HUES64 (cell line): ENCODE results near the gene GPR152.

Source experiments
- H3K27ac ChIP-seq: 2 replicates; pipeline ENCODE4 v1.7.0; 2013; ENCODE audit warnings: low read depth, low read length, inconsistent platforms
- H3K27me3 ChIP-seq: 2 replicates; pipeline ENCODE4 v1.6.1; 2013; ENCODE audit warnings: mild to moderate bottlenecking, low read length; ENCODE audit not compliant: insufficient read depth
- H3K36me3 ChIP-seq: 2 replicates; pipeline ENCODE4 v1.6.1; 2013; ENCODE audit warnings: mild to moderate bottlenecking, low read length; ENCODE audit not compliant: insufficient read depth
- H3K4me1 ChIP-seq: 2 replicates; pipeline ENCODE4 v1.6.1; 2013; ENCODE audit warnings: mild to moderate bottlenecking, low read length, moderate library complexity; ENCODE audit not compliant: insufficient read depth
- H3K4me3 ChIP-seq: 2 replicates; pipeline ENCODE4 v1.5.1; 2013; ENCODE audit warnings: mild to moderate bottlenecking, low read length, moderate library complexity
- H3K9ac ChIP-seq: 2 replicates; pipeline ENCODE4 v1.6.1; 2013; ENCODE audit warnings: mild to moderate bottlenecking, low read depth, low read length
- H3K9me3 ChIP-seq: 2 replicates; pipeline ENCODE4 v1.6.1; 2013; ENCODE audit warnings: low read depth, low read length; ENCODE audit not compliant: insufficient read depth
- WGBS: fragments of 150-250, 120-280 bp; methylation state at CpG from one replicate; pipeline ENCODE4 v1.1.7; 2013; ENCODE audit warnings: missing lambda C conversion rate; 5-methylcytosine and 5-hydroxymethylcytosine counted together

GPR152 gene

DNA sequence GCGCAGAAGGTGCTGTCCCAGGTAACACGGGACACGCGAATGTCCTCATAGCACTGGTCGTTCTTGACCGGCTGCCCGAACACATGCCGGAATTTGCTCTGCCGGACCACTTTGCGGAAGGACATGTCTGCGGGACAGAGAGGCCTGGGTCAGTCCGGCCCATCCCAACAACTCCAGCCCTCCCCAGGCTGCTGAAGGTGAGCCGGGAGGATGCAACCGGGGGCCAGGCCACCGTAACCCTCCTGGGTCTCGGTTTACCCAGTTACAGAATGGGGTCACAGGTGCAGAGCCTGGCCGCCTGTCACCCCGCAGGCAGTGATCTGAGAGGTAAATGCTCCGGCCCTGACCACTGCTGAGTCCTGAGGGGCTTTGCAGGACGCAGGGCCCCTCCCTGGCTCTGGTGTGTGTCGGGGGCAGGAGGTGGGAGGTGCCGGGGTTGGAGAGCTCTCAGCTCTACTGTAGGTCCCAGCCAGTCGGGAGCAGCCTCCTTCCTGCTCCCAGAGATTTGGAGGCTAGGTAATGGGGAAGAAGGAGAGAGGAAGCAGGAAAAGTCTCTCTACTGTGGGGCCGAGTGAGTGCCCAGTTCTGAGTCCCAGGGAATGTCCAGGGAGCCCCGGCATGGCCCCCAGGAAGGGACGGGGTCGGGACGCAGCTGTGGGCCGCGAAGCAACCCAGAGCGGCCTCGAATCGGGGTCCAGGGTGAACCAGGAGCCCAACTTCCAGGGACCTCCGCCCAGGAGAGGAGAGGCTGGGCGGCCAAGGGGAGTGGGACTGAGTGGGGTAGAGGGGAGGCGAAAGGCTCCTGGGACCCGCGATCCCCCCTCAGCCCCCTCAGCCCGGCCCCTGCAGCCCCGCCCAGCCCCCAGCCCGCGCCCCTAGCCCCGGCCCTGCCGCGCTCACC is 9.8 kb downstream of the GPR152 start:
- 39% methylated on average over 43 of the region's 45 CpGs for WGBS
- Histone ChIP-seq H3K27ac (peak overlapping the region; percentile 77; the same call in 1 of the 2 replicates), H3K4me3 (peak overlapping the region; percentile 86), H3K36me3 (peaks cover 31% of the 10 kb centered on the region), H3K27me3 (no peaks in the 10 kb centered on the region), H3K4me1 (no peaks in the 10 kb centered on the region), H3K9me3 (no peaks in the 10 kb centered on the region), H3K9ac (peak overlapping the region; percentile 78)

- Histone ChIP-seq H3K27me3 (no peaks in the 10 kb centered on the region), H3K9me3 (no peaks in the 10 kb centered on the region), H3K4me3 (no peak overlapping the region), H3K9ac (no peak overlapping the region), H3K36me3 (peaks cover 35% of the 10 kb centered on the region), H3K4me1 (peaks cover under 1% of the 10 kb centered on the region; the same call in 1 of the 2 replicates), H3K27ac (no peak overlapping the region)
- 94% methylated on average over 28 of the region's 28 CpGs for WGBS
Measured at GRCh38 chr11:67441731-67442351, 10.7 kb downstream of the GPR152 start.

- H3K27ac ChIP-seq, result no peak overlapping the region
- H3K4me3 ChIP-seq, result no peak overlapping the region
- peaks cover 35% of the 10 kb centered on the region for H3K36me3 ChIP-seq
- no peak overlapping the region for H3K9ac ChIP-seq
- H3K27me3 ChIP-seq, result no peaks in the 10 kb centered on the region
- no peaks in the 10 kb centered on the region for H3K9me3 ChIP-seq
- H3K4me1 ChIP-seq, result peaks cover 4% of the 10 kb centered on the region; the same call in 1 of the 2 replicates
- WGBS, result 94% methylated on average over 21 of the region's 21 CpGs
Measured at GRCh38 chr11:67441098-67441563, 11.4 kb downstream of the GPR152 start.

- H3K4me3 ChIP-seq, result no peak overlapping the region
- H3K9me3 ChIP-seq, result no peaks in the 10 kb centered on the region
- H3K27ac ChIP-seq, result no peak overlapping the region
- H3K36me3 ChIP-seq, result peaks cover 35% of the 10 kb centered on the region
- no peaks in the 10 kb centered on the region for H3K27me3 ChIP-seq
- H3K9ac ChIP-seq, result no peak overlapping the region
- peaks cover 4% of the 10 kb centered on the region; the same call in 1 of the 2 replicates for H3K4me1 ChIP-seq
- 91% methylated on average over 17 of the region's 17 CpGs for WGBS
Measured at GRCh38 chr11:67440229-67441097, 12.1 kb downstream of the GPR152 start.

DNA sequence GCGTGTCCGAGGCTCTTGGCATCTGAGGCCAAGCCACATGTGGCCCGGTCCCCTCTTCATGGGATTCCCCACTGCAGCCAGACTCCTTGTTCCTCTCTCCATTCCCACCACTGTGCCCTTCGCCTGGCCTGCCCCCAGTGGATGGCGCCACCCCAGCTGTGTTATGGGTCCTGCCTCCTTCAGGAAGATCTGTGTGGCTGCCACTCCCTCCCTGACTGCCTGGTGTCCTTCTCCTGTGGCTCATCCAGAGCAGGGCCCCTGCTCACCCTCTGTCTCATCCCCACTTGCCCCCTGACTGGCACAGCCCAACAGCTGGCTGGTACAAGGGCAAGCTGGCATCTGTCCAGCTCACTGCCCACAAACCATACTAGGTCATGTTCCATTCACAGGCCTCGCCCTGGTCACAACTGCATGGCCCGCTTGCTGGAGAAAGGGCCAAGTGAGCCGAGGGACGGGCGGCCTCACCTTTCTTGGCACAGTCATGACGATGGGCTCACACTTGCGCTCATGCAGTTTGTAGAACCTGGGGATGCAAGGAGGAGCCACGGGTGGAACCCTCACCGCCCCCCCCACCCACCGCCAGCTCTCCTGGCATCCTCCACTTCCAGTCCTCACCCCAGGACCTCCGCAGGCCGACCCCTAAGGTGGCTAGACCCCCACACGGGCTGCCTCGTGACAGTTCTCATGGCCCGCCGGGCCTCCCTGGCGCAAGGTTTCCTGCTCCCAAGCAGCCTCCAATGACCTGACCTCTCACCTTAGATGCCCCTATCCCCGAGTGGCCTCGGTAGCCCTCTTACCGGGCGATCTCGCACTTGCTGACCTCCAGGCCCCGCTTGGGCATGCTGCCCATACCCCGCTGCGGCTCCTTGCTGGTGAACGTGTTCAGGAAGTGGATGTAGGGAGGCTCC is 13.0 kb downstream of the GPR152 start:
- peaks cover 37% of the 10 kb centered on the region for H3K36me3 ChIP-seq
- no peak overlapping the region for H3K9ac ChIP-seq
- 92% methylated on average over 31 of the region's 31 CpGs for WGBS
- no peaks in the 10 kb centered on the region for H3K9me3 ChIP-seq
- H3K4me1 ChIP-seq, result peaks cover 4% of the 10 kb centered on the region; the same call in 1 of the 2 replicates
- H3K4me3 ChIP-seq, result no peak overlapping the region
- no peak overlapping the region; the same call in 1 of the 2 replicates for H3K27ac ChIP-seq
- no peaks in the 10 kb centered on the region for H3K27me3 ChIP-seq

- H3K27me3 ChIP-seq, result no peaks in the 10 kb centered on the region
- WGBS, result 89% methylated on average over 41 of the region's 41 CpGs
- H3K4me1 ChIP-seq, result peaks cover 4% of the 10 kb centered on the region; the same call in 1 of the 2 replicates
- no peaks in the 10 kb centered on the region for H3K9me3 ChIP-seq
- H3K9ac ChIP-seq, result no peak overlapping the region
- H3K36me3 ChIP-seq, result peaks cover 47% of the 10 kb centered on the region
- H3K4me3 ChIP-seq, result no peak overlapping the region
- no peak overlapping the region; the same call in 1 of the 2 replicates for H3K27ac ChIP-seq
Measured at GRCh38 chr11:67438158-67438902, 14.2 kb downstream of the GPR152 start.

DNA sequence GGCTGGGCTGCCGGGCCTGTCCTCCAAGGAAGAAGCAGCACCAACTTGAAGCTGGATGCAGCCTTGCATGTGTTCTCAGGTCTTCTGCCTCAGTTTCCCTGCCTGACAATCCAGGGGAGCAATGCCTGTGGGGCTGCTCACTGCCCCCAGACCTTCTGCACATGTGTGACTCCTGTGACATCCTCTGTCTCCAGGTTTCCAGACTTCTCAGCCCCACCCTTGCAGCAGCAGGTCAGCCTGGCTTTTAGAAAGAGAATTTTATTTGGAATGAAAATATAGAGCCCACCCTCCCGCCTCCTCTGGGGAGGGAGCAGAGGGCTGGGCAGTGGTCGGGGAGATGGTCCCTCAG is 14.7 kb downstream of the GPR152 start:
- peak overlapping the region; percentile 49; the same call in 1 of the 2 replicates for H3K9ac ChIP-seq
- peaks cover 52% of the 10 kb centered on the region for H3K36me3 ChIP-seq
- H3K4me1 ChIP-seq, result peaks cover 4% of the 10 kb centered on the region; the same call in 1 of the 2 replicates
- peak overlapping the region; percentile 90; the same call in 1 of the 2 replicates for H3K27ac ChIP-seq
- no peaks in the 10 kb centered on the region for H3K9me3 ChIP-seq
- H3K27me3 ChIP-seq, result no peaks in the 10 kb centered on the region
- 85% methylated on average over 3 of the region's 3 CpGs for WGBS
- no peak overlapping the region for H3K4me3 ChIP-seq

DNA sequence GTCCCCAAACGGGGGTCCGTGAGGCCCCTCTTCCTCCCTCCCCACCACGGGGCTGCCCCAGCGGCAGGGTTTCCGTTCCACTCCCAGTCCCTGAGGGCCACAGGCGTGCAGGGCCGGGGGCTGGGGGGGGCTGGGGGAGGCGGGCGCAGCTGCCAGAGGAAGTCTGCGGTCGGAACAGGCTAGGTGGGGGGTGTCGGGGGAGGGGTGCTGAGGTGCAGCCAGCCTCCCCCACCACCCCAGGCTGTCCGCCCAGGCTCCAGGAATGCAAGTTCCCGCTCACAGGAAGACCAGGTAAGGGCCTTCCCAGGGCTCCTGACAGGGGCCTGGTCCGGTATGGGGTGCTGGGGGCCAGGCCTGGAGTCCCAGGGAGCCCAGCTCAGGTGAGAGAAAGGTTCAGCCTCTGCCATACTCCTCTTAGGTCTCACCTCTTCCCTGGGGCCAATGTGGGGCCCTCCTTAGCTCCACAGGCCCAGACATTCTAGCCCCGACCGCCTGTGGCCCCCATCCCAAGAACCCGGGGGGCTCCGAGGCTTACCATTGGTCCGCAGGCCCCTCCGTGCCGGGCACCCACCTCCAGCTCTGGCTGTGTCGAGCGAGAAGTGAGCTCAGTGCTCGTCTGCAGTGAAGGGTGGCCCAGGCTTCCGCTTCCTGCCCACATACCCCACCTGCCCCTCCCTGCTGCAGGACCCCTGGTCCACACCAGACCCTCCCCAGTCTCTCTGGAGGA is 15.3 kb downstream of the GPR152 start, which contains the start of gene PTPRCAP:
PTPRCAP (minus strand) TSS at position 601 of the 727 bp plus-strand sequence; CDS start at position 538, 63 bp downstream.
- WGBS, result 82% methylated on average over 19 of the region's 26 CpGs
- peaks cover 4% of the 10 kb centered on the region; the same call in 1 of the 2 replicates for H3K4me1 ChIP-seq
- no peaks in the 10 kb centered on the region for H3K9me3 ChIP-seq
- H3K4me3 ChIP-seq, result no peak within 1 kb of the TSS
- peak within 1 kb of the TSS; percentile 49 for H3K9ac ChIP-seq
- peaks cover 57% of the 10 kb centered on the region for H3K36me3 ChIP-seq
- H3K27me3 ChIP-seq, result no peaks in the 10 kb centered on the region
- peak within 1 kb of the TSS; percentile 90; the same call in 1 of the 2 replicates for H3K27ac ChIP-seq

DNA sequence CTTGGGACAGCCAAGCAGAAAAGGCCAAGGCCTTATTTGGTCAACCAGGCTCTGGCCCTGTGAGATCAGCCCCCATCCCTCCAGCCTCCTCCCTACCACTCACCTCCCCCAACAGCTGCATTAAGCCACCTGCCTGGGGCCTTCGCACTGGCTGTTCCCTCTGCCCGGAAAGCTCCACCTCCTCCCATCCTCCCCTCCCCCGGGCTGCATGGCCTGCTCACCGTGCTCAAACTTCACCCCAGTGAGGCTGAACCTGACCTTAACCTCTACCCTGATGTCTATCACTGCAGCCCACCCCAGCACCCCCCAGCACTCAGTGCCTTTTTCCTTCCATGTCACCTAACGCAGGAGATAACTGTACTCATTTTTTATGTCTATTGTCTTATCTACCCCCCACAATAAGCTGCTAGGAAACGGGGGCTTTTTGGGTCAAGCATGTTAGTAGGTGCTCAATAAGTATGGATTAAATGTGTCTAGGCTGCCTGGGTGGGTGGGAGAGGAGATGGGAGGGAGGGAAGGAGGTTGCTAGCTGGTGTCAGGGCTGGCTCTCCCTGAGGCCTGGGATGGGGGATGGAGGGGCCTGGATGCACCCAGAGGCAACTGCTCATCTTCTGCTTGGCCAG is 16.0 kb downstream of the GPR152 start:
- Histone ChIP-seq H3K4me3 (no peak overlapping the region), H3K27ac (peak overlapping the region; percentile 95), H3K9ac (peak overlapping the region; percentile 64), H3K4me1 (peaks cover 4% of the 10 kb centered on the region; the same call in 1 of the 2 replicates), H3K36me3 (peaks cover 55% of the 10 kb centered on the region), H3K9me3 (no peaks in the 10 kb centered on the region), H3K27me3 (no peaks in the 10 kb centered on the region)
- 48% methylated on average over 6 of the region's 6 CpGs for WGBS
